Psoas muscle (tissue), 8 donors: ENCODE results near the gene UTP4. TPM values are rescaled to one million over a fixed set of nuclear protein-coding genes. Genes with fewer than 3 reads are reported as not detected.

Experiments used
- ATAC-seq, 4 donors: fragments of 200-7000 bp; cut with Tn5 transposase; one replicate each; pipeline ENCODE4 v1.9.1; 2020; ENCODE audit warnings: moderate library complexity in 3 of 4, mild to moderate bottlenecking in 2 of 4
- DNase-seq, 2 donors: peaks; one replicate each; pipeline ENCODE4 v3.0.0-alpha.2; 2020
- H3K27ac ChIP-seq: fragments of 200-600 bp; one replicate; pipeline ENCODE4 v1.8.0; 2022
- H3K27me3 ChIP-seq, 3 donors: fragments of 200-600 bp in 1 of 3; one replicate each; pipeline versions ENCODE4 v1.6.1 to v1.8.0; 2013 to 2022; ENCODE audit warnings: low read length in 2 of 3, mild to moderate bottlenecking in 2 of 3, moderate library complexity in 1 of 3; ENCODE audit not compliant: insufficient read depth in 3 of 3
- H3K36me3 ChIP-seq, 2 donors: fragments of 200-600 bp in 1 of 2; one replicate each; pipeline versions ENCODE4 v1.6.1 to v1.8.0; 2013 to 2022; ENCODE audit warnings: low read depth in 1 of 2, mild to moderate bottlenecking in 1 of 2, moderate library complexity in 1 of 2; ENCODE audit not compliant: insufficient read depth in 1 of 2
- H3K4me1 ChIP-seq: fragments of 200-600 bp; one replicate; pipeline ENCODE4 v1.8.0; 2022
- H3K4me3 ChIP-seq: fragments of 200-600 bp; one replicate; pipeline ENCODE4 v1.8.0; 2022; ENCODE audit warnings: mild to moderate bottlenecking
- H3K9me3 ChIP-seq: fragments of 200-600 bp; one replicate; pipeline ENCODE4 v1.8.0; 2022
- WGBS, 3 donors: extraction: QIAGEN DNeasy Blood & Tissue Kit; methylation state at CpG; one replicate each; pipeline versions ENCODE4 v1.1.6 to v1.1.7; 2013; 5-methylcytosine and 5-hydroxymethylcytosine counted together
- intact Hi-C, 2 donors: fragments of 100-400 bp; cut with DNase I; formaldehyde crosslinking; loops; one replicate each; pipeline versions ENCODE4 v1.11.0 to v1.14.2; 2022
- polyA plus RNA-seq, 3 donors: library from polyadenylated mRNA; stranded (reverse); fragments of 200-250 nt; gene quantifications; one replicate each; pipeline ENCODE4 v1.2.3, GENCODE V29; 2013
- total RNA-seq, 4 donors: library from RNA; stranded (reverse); fragmentation: NEBNext Ultra II Directional in 2 of 4; extraction: Animal tissue kit (Norgen Biotek cat#: 25700) in 2 of 4; gene quantifications; one replicate each; pipeline versions ENCODE4 v1.2.1 to v1.2.4, GENCODE V29; 2021 to 2023
- TF ChIP-seq, protein P1 (sequence below): fragments of 200-600 bp; IDR thresholded peaks from one replicate; pipeline ENCODE4 v1.8.0; 2022; ENCODE audit warnings: antibody characterized with exemption
- donor health status: healthy with polysubstance abuse.
- donor health status: DM: no; HTN: no; CAD: no; lungs with moderate emphysema.
- donor health status: Bipolar disorder and iron deficiency.
- donor health status: healthy.
- donor health status: DM: yes; HTN: yes; CAD: no.
- donor health status: DM: no; HTN: no; CAD: no.
- donor health status: DM: no; HTN: no; CAD: no.
- donor health status: DM: yes; HTN: yes; CAD: no.

Gene UTP4
- total and polyA plus RNA-seq, 7 donors, result 38.8 to 107 (median 73.8) TPM

DNA sequence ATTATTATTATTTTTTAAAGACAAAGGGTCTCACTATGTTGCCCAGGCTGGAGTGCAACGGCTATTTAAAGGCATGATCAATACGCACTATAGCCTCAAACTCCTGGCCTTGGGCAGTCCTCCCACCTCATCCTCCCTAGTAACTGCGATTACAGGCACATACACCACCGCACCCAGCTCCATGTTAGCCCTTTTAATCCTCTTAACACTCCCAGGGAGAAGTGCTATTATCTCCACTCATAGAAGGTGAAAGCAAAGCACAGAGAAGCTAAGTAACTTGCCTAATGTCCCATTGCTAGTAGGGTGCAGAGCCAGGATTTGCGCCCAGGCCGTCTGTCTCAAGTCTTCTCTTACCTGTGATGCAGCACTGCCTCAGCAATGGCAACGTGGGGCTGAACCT, 22.0 kb upstream of the UTP4 start:
- H3K4me3 ChIP-seq, result no peak overlapping the region
- peaks cover 0 to 46% of the 10 kb centered on the region in 2 donors for H3K36me3 ChIP-seq
- DNase-seq (no peak), ATAC-seq (no peak)
- no peaks in the 10 kb centered on the region for H3K9me3 ChIP-seq
- TF ChIP-seq, protein P1, sequence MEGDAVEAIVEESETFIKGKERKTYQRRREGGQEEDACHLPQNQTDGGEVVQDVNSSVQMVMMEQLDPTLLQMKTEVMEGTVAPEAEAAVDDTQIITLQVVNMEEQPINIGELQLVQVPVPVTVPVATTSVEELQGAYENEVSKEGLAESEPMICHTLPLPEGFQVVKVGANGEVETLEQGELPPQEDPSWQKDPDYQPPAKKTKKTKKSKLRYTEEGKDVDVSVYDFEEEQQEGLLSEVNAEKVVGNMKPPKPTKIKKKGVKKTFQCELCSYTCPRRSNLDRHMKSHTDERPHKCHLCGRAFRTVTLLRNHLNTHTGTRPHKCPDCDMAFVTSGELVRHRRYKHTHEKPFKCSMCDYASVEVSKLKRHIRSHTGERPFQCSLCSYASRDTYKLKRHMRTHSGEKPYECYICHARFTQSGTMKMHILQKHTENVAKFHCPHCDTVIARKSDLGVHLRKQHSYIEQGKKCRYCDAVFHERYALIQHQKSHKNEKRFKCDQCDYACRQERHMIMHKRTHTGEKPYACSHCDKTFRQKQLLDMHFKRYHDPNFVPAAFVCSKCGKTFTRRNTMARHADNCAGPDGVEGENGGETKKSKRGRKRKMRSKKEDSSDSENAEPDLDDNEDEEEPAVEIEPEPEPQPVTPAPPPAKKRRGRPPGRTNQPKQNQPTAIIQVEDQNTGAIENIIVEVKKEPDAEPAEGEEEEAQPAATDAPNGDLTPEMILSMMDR, result no peak
- H3K27me3 ChIP-seq, result peaks cover 0 to 4% (median 0%) of the 10 kb centered on the region in 3 donors
- no peak overlapping the region for H3K27ac ChIP-seq
- peaks cover 19% of the 10 kb centered on the region for H3K4me1 ChIP-seq
- intact Hi-C loops, result loop anchor here (10.0 kb wide), 2 partner anchors 106 to 116 kb away; no protein-coding TSS in a partner anchor
- WGBS, 3 donors, result 92 to 97% (median 95%) methylated on average over 7 of the region's 7 CpGs

DNA sequence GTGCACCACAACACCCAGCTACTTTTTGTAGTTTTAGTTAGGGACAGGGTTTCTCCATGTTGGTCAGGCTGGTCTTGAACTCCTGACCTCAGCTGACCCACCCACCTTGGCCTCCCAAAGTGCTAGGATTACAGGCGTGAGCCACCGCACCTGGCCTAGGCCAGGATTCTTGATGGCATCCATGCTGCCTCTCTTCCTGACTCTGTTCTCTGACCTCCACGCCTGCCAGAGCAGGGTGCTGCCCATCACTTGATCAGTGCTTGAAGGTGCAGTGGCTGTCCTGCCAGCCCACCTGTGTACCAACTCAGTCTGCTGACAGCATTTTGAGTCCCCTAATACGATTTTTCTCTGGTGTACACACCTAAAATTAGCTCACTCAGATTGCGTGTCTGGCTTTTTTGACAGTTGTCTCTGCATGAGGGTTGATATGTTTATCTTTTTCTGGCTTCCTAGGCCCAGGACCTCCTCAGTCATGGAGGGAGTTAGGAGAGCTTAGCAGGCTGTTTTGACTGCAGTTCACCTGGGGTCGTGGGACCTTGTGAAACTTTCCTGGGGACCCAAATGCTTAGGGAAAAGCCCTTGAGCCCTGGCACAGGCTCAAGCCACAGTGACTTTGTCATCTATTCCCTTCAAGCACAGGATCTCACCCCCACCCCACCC, 21.1 kb upstream of the UTP4 start:
- H3K27me3 ChIP-seq, result peaks cover 0 to 4% (median 0%) of the 10 kb centered on the region in 3 donors
- DNase-seq (no peak), ATAC-seq (no peak)
- no peak overlapping the region for H3K4me3 ChIP-seq
- H3K9me3 ChIP-seq, result no peaks in the 10 kb centered on the region
- H3K36me3 ChIP-seq, result peaks cover 0 to 50% of the 10 kb centered on the region in 2 donors
- TF ChIP-seq, protein P1, result no peak
- WGBS, 3 donors, result 83 to 91% (median 84%) methylated on average over 6 of the region's 6 CpGs
- intact Hi-C loops, result loop anchor here (10.0 kb wide), 2 partner anchors 107 to 117 kb away; no protein-coding TSS in a partner anchor
- H3K4me1 ChIP-seq, result peaks cover 19% of the 10 kb centered on the region
- no peak overlapping the region for H3K27ac ChIP-seq

DNA sequence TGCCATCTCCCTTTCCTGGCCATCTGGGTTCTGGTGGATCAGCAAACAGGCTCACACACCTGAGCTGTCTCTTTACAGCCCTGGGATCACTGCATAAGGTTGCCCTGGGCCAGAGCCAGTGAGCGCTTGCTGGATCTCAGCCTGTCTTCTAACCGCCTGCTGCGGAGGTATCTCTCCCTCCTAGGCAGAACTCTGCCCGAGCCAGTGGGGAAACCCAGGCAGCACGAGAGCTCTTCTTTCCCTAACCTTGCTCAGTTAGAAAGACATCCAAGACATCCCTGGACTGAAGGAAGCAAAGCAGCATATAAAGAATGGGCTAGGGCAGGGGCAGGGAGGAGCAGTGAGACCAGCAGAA, 20.6 kb upstream of the UTP4 start:
- Histone ChIP-seq H3K27ac (no peak overlapping the region), H3K27me3 (peaks cover 0 to 4% (median 0%) of the 10 kb centered on the region in 3 donors), H3K4me1 (peaks cover 15% of the 10 kb centered on the region), H3K9me3 (no peaks in the 10 kb centered on the region), H3K4me3 (no peak overlapping the region), H3K36me3 (peaks cover 0 to 50% of the 10 kb centered on the region in 2 donors)
- intact Hi-C loops, result loop anchor here (10.0 kb wide), 2 partner anchors 107 to 117 kb away; no protein-coding TSS in a partner anchor
- no peak for DNase-seq
- ATAC-seq, result no peak
- 79 to 90% (median 81%) methylated on average over 5 of the region's 5 CpGs for WGBS, 3 donors
- TF ChIP-seq, protein P1, result no peak

DNA sequence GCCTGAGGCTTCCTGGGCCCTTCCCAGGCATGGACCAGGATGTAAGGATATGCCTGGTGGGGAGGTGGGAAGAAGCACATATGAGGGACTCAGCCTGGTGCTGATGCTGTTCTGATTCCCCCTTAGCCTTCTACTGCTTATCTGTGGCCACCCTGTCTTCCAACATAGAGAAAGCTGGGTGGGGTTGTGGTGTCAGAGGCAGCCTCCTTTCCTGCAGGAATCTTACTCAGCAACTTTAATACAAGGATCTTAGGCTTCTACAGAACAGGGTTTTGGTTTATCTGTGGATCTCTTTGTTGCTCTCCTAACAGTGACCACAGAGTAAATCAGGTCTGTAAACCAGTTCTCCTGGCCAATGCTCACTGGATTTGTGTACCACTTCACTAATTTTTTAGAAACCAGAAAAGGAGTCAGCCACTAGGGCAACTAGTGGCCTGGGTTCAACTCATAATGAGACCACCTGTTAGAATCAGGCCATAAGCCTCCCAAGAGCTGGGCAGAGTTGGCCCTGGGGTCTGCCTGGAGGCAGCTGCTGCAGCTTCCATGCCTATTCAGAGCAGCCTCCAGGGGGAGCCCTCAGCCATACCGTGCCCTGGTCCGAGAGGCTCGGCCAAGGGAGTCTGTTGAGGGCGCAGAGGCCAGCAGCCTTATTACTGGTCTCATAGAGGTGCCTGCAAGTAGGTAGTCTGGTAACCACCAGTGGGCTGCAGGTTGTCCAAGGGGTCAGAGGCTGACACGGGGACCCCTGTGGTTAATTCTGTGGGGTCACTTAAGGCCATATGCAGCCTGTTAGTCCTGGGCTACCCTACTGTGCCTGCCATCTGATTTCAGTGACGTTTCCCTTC, 19.9 kb upstream of the UTP4 start:
- TF ChIP-seq, protein P1, result peak; percentile 54
- H3K9me3 ChIP-seq, result no peaks in the 10 kb centered on the region
- ATAC-seq (peak; percentile 52 to 77 (median 74)), DNase-seq (peak; percentile 43 to 71)
- H3K36me3 ChIP-seq, result peaks cover 0 to 52% of the 10 kb centered on the region in 2 donors
- H3K4me1 ChIP-seq, result peaks cover 8% of the 10 kb centered on the region
- WGBS, 3 donors, result 34 to 47% (median 44%) methylated on average over 6 of the region's 6 CpGs
- H3K4me3 ChIP-seq, result no peak overlapping the region
- intact Hi-C loops, result loop anchor here (10.0 kb wide), 2 partner anchors 108 to 118 kb away; no protein-coding TSS in a partner anchor
- peaks cover 0 to 4% (median 0%) of the 10 kb centered on the region in 3 donors for H3K27me3 ChIP-seq
- H3K27ac ChIP-seq, result no peak overlapping the region
